GM10248 (cell line): ENCODE data around the gene PCDHGA2.
A peak's percentile ranks its signal among the peaks of the same experiment; 100 is the strongest.
"Not testable (repeated sequence)": the region's sequence is repeated elsewhere in the genome, so short reads cannot be mapped to it uniquely, and the experiment has no call there.

Experiments
- CTCF ChIA-PET: fragments of 300-600 bp; sonication (Branson Sonifier 250); formaldehyde crosslinking; extraction: SDS; loops from one replicate; lab custom pipeline; 2021; ENCODE audit warnings: antibody characterized with exemption; lab: Yijun Ruan, JAX
- POLR2A ChIA-PET: fragments of 350-650 bp; sonication (Branson Sonifier 250); formaldehyde crosslinking; extraction: SDS; loops from one replicate; lab custom pipeline; 2020; ENCODE audit warnings: antibody characterized with exemption; lab: Yijun Ruan, JAX
- DNase-seq: peaks from one replicate; pipeline ENCODE4 v3.0.0; 2012; ENCODE audit errors: extremely low spot score
- TF ChIP-seq, protein P1 (sequence below): IDR thresholded peaks from 2 replicates; pipeline ENCODE4 v1.5.1; 2012; ENCODE audit warnings: mild to moderate bottlenecking, low read depth; ENCODE audit errors: extremely low read depth, missing control alignments, control extremely low read depth

PCDHGA2 gene

DNA sequence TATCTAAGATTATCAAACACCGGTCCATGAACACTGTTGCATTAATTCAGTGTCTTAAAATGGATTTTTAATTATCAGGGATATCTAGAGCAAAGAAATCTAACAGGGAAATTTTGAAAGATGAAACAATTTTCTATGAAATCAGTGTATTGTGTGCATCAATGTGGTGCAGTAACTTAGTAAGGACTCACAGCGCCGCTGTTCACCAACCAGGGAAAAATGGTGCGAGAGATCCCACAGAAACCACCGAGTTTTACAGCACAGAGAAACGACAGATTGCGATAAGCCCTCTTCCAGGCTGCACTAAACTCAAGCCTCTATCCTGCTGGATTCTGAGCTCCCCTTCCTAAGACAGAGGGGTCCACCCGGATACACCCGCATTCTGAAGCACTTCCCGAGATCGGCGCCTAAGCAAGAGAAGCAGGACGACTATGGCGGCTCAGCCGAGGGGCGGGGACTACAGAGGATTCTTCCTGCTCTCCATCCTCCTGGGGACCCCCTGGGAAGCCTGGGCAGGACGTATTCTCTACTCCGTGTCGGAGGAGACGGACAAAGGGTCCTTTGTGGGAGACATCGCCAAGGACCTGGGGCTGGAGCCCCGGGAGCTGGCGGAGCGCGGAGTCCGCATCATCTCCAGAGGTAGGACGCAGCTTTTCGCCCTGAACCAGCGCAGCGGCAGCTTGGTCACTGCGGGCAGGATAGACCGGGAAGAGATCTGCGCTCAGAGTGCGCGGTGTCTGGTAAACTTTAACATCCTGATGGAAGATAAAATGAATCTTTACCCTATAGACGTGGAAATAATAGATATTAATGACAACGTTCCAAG is 44.1 kb downstream of the PCDHGA2 start, which contains the start of gene PCDHGA7:
TSS of gene PCDHGA7 (plus strand) at position 274 of the 826 bp plus-strand sequence. CDS start at position 432, 158 bp downstream.
- ChIA-PET CTCF (interaction anchor here (1.1 to 1.2 kb wide), 2 partner anchors 23 to 38 kb away, joined by 3 read pairs; partner anchors contain the start of gene PCDHGA11), POLR2A (no interaction called here)
- TF ChIP-seq, protein P1, sequence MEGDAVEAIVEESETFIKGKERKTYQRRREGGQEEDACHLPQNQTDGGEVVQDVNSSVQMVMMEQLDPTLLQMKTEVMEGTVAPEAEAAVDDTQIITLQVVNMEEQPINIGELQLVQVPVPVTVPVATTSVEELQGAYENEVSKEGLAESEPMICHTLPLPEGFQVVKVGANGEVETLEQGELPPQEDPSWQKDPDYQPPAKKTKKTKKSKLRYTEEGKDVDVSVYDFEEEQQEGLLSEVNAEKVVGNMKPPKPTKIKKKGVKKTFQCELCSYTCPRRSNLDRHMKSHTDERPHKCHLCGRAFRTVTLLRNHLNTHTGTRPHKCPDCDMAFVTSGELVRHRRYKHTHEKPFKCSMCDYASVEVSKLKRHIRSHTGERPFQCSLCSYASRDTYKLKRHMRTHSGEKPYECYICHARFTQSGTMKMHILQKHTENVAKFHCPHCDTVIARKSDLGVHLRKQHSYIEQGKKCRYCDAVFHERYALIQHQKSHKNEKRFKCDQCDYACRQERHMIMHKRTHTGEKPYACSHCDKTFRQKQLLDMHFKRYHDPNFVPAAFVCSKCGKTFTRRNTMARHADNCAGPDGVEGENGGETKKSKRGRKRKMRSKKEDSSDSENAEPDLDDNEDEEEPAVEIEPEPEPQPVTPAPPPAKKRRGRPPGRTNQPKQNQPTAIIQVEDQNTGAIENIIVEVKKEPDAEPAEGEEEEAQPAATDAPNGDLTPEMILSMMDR, result peak; percentile 36
- peak; percentile 47 for DNase-seq

DNA sequence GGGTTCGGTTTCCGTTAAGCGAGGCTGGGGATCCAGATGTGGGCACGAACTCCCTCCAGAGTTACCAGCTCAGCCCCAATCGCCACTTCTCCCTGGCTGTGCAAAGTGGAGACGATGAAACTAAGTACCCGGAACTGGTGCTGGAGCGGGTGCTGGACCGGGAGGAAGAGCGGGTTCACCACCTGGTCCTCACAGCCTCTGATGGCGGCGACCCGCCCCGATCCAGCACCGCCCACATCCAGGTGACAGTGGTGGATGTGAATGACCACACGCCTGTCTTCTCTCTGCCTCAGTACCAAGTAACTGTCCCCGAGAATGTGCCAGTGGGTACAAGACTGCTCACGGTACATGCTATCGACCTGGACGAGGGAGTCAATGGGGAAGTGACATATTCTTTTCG is 44.8 kb downstream of the PCDHGA2 start:
- POLR2A ChIA-PET, result no interaction called here
- TF ChIP-seq, protein P1, result no peak
- no peak for DNase-seq
- CTCF ChIA-PET, result interaction anchor here (1.1 to 1.2 kb wide), 2 partner anchors 22 to 38 kb away, joined by 3 read pairs; partner anchors contain the start of gene PCDHGA11

DNA sequence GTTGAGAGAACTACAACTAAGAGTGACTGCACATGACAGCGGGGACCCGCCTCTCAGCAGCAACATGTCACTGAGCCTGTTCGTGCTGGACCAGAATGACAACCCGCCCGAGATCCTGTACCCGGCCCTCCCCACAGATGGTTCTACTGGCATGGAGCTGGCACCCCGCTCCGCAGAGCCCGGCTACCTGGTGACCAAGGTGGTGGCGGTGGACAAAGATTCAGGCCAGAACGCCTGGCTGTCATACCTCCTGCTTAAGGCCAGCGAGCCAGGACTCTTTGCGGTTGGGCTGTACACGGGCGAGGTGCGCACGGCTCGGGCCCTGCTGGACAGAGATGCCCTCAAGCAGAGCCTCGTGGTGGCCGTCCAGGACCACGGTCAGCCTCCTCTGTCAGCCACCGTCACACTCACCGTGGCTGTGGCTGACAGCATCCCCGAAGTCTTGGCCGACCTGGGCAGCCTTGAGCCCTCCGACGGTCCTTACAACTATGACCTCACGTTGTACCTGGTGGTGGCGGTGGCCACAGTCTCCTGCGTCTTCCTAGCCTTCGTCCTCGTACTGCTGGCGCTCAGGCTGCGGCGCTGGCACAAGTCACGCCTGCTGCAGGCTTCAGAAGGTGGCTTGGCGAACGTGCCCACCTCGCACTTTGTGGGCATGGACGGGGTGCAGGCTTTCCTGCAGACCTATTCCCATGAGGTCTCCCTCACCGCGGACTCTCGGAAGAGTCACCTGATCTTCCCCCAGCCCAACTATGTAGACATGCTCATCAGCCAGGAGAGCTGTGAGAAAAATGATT is 46.1 kb downstream of the PCDHGA2 start:
- CTCF ChIA-PET, result no interaction called here
- DNase-seq, result no peak
- TF ChIP-seq, protein P1, result no peak
- POLR2A ChIA-PET, result no interaction called here

DNA sequence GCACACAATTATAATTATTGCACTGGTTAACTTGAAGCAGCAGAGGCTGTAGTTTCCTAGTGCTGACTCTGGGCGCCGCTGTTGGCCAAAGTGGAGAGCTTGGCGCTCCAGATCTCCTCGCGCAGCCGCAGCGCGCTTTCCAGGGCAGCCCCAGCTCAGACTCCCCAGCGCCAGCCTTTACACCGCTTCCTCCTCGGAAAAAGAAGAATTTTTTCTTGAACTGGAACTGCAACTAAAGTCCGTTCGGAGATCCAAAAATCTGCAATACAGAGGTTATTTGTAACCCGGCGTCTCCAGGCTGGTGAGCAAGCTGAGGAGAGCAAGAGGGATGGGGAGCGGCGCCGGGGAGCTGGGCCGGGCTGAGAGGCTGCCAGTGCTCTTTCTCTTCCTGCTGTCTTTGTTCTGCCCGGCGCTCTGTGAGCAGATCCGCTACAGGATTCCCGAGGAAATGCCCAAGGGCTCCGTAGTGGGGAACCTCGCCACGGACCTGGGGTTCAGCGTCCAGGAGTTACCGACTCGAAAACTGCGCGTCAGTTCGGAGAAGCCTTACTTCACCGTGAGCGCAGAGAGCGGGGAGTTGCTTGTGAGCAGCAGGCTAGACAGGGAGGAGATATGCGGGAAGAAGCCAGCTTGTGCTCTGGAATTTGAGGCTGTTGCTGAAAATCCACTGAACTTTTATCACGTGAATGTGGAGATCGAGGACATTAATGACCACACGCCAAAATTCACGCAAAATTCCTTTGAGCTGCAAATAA is 49.2 kb downstream of the PCDHGA2 start, which contains the start of gene PCDHGB4:
TSS of gene PCDHGB4 (plus strand) at position 142 of the 755 bp plus-strand sequence. CDS start at position 329, 187 bp downstream.
- DNase-seq, result peak; percentile 58
- POLR2A ChIA-PET, result not testable (repeated sequence)
- CTCF ChIA-PET, result interaction anchor here (1.5 kb wide), 1 partner anchor 25 kb away, joined by 4 read pairs; the partner anchor contains the start of gene PCDHGA10

DNA sequence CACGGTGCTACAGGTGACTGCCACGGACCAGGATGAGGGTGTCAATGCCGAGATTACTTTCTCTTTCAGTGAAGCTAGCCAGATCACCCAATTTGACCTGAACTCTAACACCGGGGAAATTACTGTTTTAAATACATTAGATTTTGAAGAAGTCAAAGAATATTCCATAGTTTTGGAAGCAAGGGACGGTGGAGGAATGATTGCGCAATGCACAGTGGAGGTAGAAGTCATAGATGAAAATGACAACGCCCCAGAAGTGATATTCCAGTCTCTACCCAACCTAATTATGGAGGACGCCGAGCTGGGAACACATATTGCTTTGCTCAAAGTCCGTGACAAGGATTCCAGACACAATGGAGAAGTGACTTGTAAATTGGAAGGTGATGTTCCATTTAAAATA is 50.1 kb downstream of the PCDHGA2 start:
- TF ChIP-seq, protein P1, result no peak
- ChIA-PET POLR2A (no interaction called here), CTCF (interaction anchor here (1.5 kb wide), 1 partner anchor 24 kb away, joined by 4 read pairs; the partner anchor contains the start of gene PCDHGA10)
- DNase-seq, result no peak

DNA sequence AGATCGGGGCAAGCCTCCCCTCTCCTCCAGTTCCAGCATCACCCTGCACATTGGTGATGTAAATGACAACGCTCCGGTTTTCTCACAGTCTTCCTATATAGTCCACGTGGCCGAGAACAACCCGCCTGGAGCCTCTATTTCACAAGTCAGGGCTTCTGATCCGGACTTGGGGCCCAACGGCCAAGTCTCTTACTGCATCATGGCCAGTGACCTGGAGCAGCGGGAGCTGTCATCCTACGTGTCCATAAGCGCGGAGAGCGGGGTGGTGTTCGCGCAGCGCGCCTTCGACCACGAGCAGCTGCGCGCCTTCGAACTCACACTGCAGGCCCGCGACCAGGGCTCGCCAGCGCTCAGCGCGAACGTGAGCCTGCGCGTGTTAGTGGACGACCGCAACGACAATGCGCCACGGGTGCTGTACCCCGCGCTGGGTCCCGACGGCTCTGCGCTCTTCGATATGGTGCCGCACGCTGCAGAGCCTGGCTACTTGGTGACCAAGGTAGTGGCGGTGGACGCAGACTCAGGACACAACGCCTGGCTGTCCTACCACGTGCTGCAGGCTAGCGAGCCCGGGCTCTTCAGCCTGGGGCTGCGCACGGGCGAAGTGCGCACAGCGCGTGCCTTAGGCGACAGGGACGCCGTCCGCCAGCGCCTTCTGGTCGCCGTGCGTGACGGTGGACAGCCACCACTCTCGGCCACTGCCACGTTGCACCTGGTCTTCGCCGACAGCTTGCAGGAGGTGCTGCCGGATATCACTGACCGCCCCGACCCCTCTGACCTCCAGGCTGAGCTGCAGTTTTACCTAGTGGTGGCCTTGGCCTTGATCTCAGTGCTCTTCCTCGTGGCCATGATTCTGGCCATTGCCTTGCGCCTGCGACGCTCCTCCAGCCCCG is 50.8 kb downstream of the PCDHGA2 start:
- TF ChIP-seq, protein P1, result no peak
- POLR2A ChIA-PET, result no interaction called here
- DNase-seq, result no peak
- CTCF ChIA-PET, result interaction anchor here (0.7 to 1.1 kb wide), 2 partner anchors 10 to 61 kb away, joined by 3 read pairs; no protein-coding TSS in a partner anchor
